Type B pancreatic cell (in vitro differentiated cells): ENCODE data around the gene MON2. TPM values are rescaled to one million over a fixed set of nuclear protein-coding genes. Genes with fewer than 3 reads are reported as not detected.

Experiments used
- DNase-seq: peaks from one replicate; pipeline ENCODE4 v3.0.0; 2021; ENCODE audit warnings: mixed read lengths; ENCODE audit not compliant: unreplicated experiment; ENCODE audit errors: extremely low spot score
- H3K27ac Mint-ChIP-seq: 2 replicates; pipeline ENCODE4 v1.8.0; 2021; ENCODE audit warnings: mild to moderate bottlenecking, mixed read lengths
- H3K27me3 Mint-ChIP-seq: 2 replicates; pipeline ENCODE4 v1.8.0; 2021; ENCODE audit warnings: mixed read lengths
- H3K36me3 Mint-ChIP-seq: 2 replicates; pipeline ENCODE4 v1.8.0; 2021; ENCODE audit warnings: mixed read lengths
- H3K4me1 Mint-ChIP-seq: one replicate; pipeline ENCODE4 v1.8.0; 2021; ENCODE audit warnings: mixed read lengths; ENCODE audit not compliant: unreplicated experiment
- H3K4me3 Mint-ChIP-seq: 2 replicates; pipeline ENCODE4 v1.8.0; 2021; ENCODE audit warnings: mild to moderate bottlenecking, mixed read lengths
- H3K9me3 Mint-ChIP-seq: 2 replicates; pipeline ENCODE4 v1.8.0; 2021; ENCODE audit warnings: mixed read lengths
- CTCF ChIP-seq: fragments of 200-600 bp; sonication (generic); conservative IDR thresholded peaks from 2 replicates; pipeline ENCODE4 v1.5.0; 2021; ENCODE audit warnings: antibody characterized with exemption, mild to moderate bottlenecking
- total RNA-seq: library from RNA; stranded (reverse); gene quantifications from 2 replicates; pipeline ENCODE4 v1.2.1, GENCODE V29; 2021; ENCODE audit warnings: low replicate concordance

MON2 gene
- total RNA-seq, 1 donor from 2014 or later, result 47.4 TPM

- no peak overlapping the region for H3K27ac Mint-ChIP-seq
These were observed 163.5 kb downstream of the MON2 start for GRCh38 chr12:62629971-62630739.

GRCh38 chr12:62631471-62632410 lies 165.1 kb downstream of the MON2 start:
- Mint-ChIP-seq H3K27me3 (peaks cover 48% of the 10 kb centered on the region), H3K4me3 (peak overlapping the region; percentile 87), H3K9me3 (no peaks in the 10 kb centered on the region), H3K27ac (no peak overlapping the region), H3K36me3 (no peaks in the 10 kb centered on the region), H3K4me1 (peaks cover 25% of the 10 kb centered on the region)
- DNase-seq, result no peak
- TF ChIP-seq CTCF, result peak; percentile 34

More at GRCh38 chr12:62629971-62630739, 163.5 kb downstream of the MON2 start:
- no peak for DNase-seq
- no peak for TF ChIP-seq CTCF
- Mint-ChIP-seq H3K4me3 (peak overlapping the region; percentile 15), H3K27me3 (peaks cover 48% of the 10 kb centered on the region), H3K4me1 (peaks cover 25% of the 10 kb centered on the region), H3K9me3 (no peaks in the 10 kb centered on the region), H3K36me3 (no peaks in the 10 kb centered on the region)

GRCh38 chr12:62632411-62632918 lies 165.8 kb downstream of the MON2 start:
- Mint-ChIP-seq H3K4me3 (peak overlapping the region; percentile 87), H3K9me3 (no peaks in the 10 kb centered on the region), H3K4me1 (peaks cover 25% of the 10 kb centered on the region), H3K27ac (no peak overlapping the region), H3K36me3 (no peaks in the 10 kb centered on the region), H3K27me3 (peaks cover 46% of the 10 kb centered on the region)
- no peak for DNase-seq
- no peak for TF ChIP-seq CTCF

GRCh38 chr12:62635649-62636048 lies 169.0 kb downstream of the MON2 start:
- DNase-seq, result no peak
- H3K27me3 Mint-ChIP-seq, result peaks cover 25% of the 10 kb centered on the region
- H3K4me3 Mint-ChIP-seq, result no peak overlapping the region
- H3K27ac Mint-ChIP-seq, result no peak overlapping the region
- TF ChIP-seq CTCF, result no peak
- no peaks in the 10 kb centered on the region for H3K9me3 Mint-ChIP-seq
- H3K36me3 Mint-ChIP-seq, result no peaks in the 10 kb centered on the region
- H3K4me1 Mint-ChIP-seq, result peaks cover 6% of the 10 kb centered on the region

GRCh38 chr12:62637679-62638078 lies 171.1 kb downstream of the MON2 start:
- no peak for TF ChIP-seq CTCF
- H3K27me3 Mint-ChIP-seq, result peaks cover 14% of the 10 kb centered on the region
- H3K4me1 Mint-ChIP-seq, result peaks cover 9% of the 10 kb centered on the region
- no peaks in the 10 kb centered on the region for H3K9me3 Mint-ChIP-seq
- H3K27ac Mint-ChIP-seq, result no peak overlapping the region
- DNase-seq, result no peak
- no peak overlapping the region for H3K4me3 Mint-ChIP-seq
- H3K36me3 Mint-ChIP-seq, result no peaks in the 10 kb centered on the region
